Measurements from ENCODE around the gene SYP. TPM values are rescaled to one million over a fixed set of nuclear protein-coding genes. Genes with fewer than 3 reads are reported as not detected.
A peak's percentile ranks its signal among the peaks of the same experiment; 100 is the strongest.

SYP gene
- total and polyA plus RNA-seq, 10 of the 15 experiments (the other 5 are each of a cell fraction or from before 2014, with no cell fraction given) = 0.34 to 1.7 (median 0.74) TPM

DNA sequence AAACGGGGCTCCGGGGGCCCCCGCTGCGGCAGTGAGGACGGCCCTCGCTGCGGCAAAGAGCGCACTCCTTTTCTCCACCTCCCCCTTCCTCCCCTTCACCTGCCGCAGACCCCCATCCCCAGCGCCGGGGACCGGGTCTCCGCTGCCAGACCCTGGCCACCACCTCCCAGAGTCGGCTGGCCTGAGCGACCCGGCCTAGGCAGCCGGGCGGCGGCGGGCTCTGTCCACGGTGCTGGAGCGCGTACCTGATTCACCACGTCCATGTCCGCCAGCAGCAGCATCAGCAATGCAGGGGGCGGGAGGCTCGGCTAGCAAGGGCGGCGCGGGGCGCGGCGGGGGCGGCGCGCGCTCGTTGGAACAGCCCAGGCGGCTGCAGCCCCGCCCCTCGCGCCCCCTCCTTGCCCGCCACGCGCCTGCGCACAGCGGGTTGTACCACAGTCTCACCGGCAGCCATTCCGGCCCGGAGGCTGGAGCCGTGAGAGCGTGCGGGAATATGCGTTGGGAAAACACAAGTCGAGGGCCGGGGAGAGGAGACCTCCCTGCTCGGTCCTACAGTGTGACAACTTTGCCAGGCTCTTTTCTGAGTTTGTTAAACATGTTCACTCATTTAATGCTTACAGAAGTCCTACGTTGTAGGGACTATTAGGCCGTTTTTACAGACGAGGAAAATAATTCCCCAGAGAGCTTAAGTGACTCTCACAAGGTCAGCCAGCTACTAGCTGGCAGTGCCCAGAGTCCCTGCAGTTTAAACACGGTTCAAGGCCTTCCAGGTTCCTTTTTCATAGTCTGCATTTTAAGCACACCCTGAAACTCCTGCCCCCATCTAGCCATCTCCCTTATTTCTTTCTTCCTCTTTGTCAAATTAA lies at the start of gene SYP (continued):
- TF ChIP-seq PRDM15 (CRISPR knock-in tag; IDR thresholded peaks at IDR 0.05) (no peak), ZNF592 (IDR thresholded peaks at IDR 0.05) (no peak), NFIC (IDR thresholded peaks at IDR 0.05; ENCODE audit: low read depth, low read length) (no peak), ZBED1 (IDR thresholded peaks at IDR 0.05; ENCODE audit: borderline replicate concordance) (no peak), IKZF2 (IDR thresholded peaks at IDR 0.05) (0 out of 4 replicates have a peak, but pooled peaks of 1 of the 2 experiments have one; percentile 18), HCFC1 (IDR thresholded peaks at IDR 0.05; ENCODE audit: low read length) (no peak), TAF1 (IDR thresholded peaks at IDR 0.05; ENCODE audit: borderline replicate concordance, low read depth, low read length) (peak; percentile 69; the same call in 1 of the 2 replicates), TCF7 (IDR thresholded peaks at IDR 0.05; ENCODE audit: borderline replicate concordance) (no peak), ZNF24 (IDR thresholded peaks at IDR 0.05) (0 out of 2 replicates have a peak, but pooled peaks have one; percentile 42), RUNX3 (IDR thresholded peaks at IDR 0.05; ENCODE audit: low read length) (no peak), NR2C2 (IDR thresholded peaks at IDR 0.05; ENCODE audit: borderline replicate concordance, control insufficient read depth, insufficient read length, low read depth) (no peak), LARP7 (IDR thresholded peaks at IDR 0.05) (peak; percentile 74; the same call in 1 of the 2 replicates), BCL3 (IDR thresholded peaks at IDR 0.05; ENCODE audit: borderline replicate concordance, insufficient read depth, low read depth, low read length, poor library complexity, severe bottlenecking) (peak; percentile 18), ATF7 (IDR thresholded peaks at IDR 0.05; ENCODE audit: low read depth) (no peak)
- TF ChIP-seq, protein P1, sequence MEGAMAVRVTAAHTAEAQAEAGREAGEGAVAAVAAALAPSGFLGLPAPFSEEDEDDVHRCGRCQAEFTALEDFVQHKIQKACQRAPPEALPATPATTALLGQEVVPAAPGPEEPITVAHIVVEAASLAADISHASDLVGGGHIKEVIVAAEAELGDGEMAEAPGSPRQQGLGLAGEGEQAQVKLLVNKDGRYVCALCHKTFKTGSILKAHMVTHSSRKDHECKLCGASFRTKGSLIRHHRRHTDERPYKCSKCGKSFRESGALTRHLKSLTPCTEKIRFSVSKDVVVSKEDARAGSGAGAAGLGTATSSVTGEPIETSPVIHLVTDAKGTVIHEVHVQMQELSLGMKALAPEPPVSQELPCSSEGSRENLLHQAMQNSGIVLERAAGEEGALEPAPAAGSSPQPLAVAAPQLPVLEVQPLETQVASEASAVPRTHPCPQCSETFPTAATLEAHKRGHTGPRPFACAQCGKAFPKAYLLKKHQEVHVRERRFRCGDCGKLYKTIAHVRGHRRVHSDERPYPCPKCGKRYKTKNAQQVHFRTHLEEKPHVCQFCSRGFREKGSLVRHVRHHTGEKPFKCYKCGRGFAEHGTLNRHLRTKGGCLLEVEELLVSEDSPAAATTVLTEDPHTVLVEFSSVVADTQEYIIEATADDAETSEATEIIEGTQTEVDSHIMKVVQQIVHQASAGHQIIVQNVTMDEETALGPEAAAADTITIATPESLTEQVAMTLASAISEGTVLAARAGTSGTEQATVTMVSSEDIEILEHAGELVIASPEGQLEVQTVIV (IDR thresholded peaks at IDR 0.05; ENCODE audit: borderline replicate concordance, partially characterized antibody) = no peak
- TF ChIP-seq, protein P2, sequence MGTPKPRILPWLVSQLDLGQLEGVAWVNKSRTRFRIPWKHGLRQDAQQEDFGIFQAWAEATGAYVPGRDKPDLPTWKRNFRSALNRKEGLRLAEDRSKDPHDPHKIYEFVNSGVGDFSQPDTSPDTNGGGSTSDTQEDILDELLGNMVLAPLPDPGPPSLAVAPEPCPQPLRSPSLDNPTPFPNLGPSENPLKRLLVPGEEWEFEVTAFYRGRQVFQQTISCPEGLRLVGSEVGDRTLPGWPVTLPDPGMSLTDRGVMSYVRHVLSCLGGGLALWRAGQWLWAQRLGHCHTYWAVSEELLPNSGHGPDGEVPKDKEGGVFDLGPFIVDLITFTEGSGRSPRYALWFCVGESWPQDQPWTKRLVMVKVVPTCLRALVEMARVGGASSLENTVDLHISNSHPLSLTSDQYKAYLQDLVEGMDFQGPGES (IDR thresholded peaks at IDR 0.05) = peak; percentile 11; the same call in 1 of the 2 replicates

Data from GM12878 (cell line).